Erythroblast (primary cell): ENCODE results near the gene ZNF618.
"Not testable (repeated sequence)": the region's sequence is repeated elsewhere in the genome, so short reads cannot be mapped to it uniquely, and the experiment has no call there.

Source experiments
- GATA1 ChIP-seq: IDR thresholded peaks from 2 replicates; pipeline ENCODE4 v1.6.1; 2011; ENCODE audit warnings: low read depth, mild to moderate bottlenecking, control low read depth, low read length, moderate library complexity
- POLR2A ChIP-seq: IDR thresholded peaks from 2 replicates; pipeline ENCODE4 v1.6.1; 2011; ENCODE audit warnings: mild to moderate bottlenecking, low read length

- not testable (repeated sequence) for TF ChIP-seq GATA1, POLR2A
Observed at GRCh38 chr9:114043660-114044059, 167.6 kb downstream of the ZNF618 start.
